GM19193 (cell line): ENCODE results near the gene HMG20A.

Experiments
- POLR2A ChIP-seq: IDR thresholded peaks from 4 replicates; pipeline ENCODE4 v1.6.1; 2011; ENCODE audit not compliant: insufficient read depth, insufficient read length; ENCODE audit errors: extremely low read depth

The HMG20A gene

GRCh38 chr15:77474310-77474988 is 53.8 kb downstream of the HMG20A start:
- TF ChIP-seq POLR2A, result no peak

- TF ChIP-seq POLR2A, result no peak
Observed at GRCh38 chr15:77475001-77475400, 54.3 kb downstream of the HMG20A start.

- TF ChIP-seq POLR2A, result no peak
Observed at GRCh38 chr15:77475898-77476297, 55.2 kb downstream of the HMG20A start.

GRCh38 chr15:77476995-77477394 is 56.3 kb downstream of the HMG20A start:
- TF ChIP-seq POLR2A, result no peak

GRCh38 chr15:77478051-77478450 is 57.4 kb downstream of the HMG20A start:
- TF ChIP-seq POLR2A, result no peak

- TF ChIP-seq POLR2A, result no peak
Observed at GRCh38 chr15:77479015-77479414, 58.3 kb downstream of the HMG20A start.

- no peak for TF ChIP-seq POLR2A
Observed at GRCh38 chr15:77480859-77481633, 60.4 kb downstream of the HMG20A start.

- no peak for TF ChIP-seq POLR2A
Observed at GRCh38 chr15:77481670-77482069, 61.0 kb downstream of the HMG20A start.

- TF ChIP-seq POLR2A, result no peak
Observed at GRCh38 chr15:77482570-77482969, 61.9 kb downstream of the HMG20A start.

GRCh38 chr15:77483425-77484140 is 62.9 kb downstream of the HMG20A start:
- TF ChIP-seq POLR2A, result no peak

GRCh38 chr15:77484994-77485393 is 64.3 kb downstream of the HMG20A start:
- TF ChIP-seq POLR2A, result no peak

GRCh38 chr15:77486542-77487468 is 66.1 kb downstream of the HMG20A start:
- TF ChIP-seq POLR2A, result no peak

GRCh38 chr15:77487469-77487842 is 66.8 kb downstream of the HMG20A start:
- no peak for TF ChIP-seq POLR2A

- TF ChIP-seq POLR2A, result no peak
Observed at GRCh38 chr15:77487888-77488287, 67.2 kb downstream of the HMG20A start.

GRCh38 chr15:77489647-77490046 is 69.0 kb downstream of the HMG20A start:
- no peak for TF ChIP-seq POLR2A
